CD4-positive, alpha-beta T cell treated with Interleukin-15 for 1 hour (primary cell): Measurements from ENCODE around the gene SLC37A1.
"Not testable (repeated sequence)": the region's sequence is repeated elsewhere in the genome, so short reads cannot be mapped to it uniquely, and the experiment has no call there.

Experiments
- DNase-seq: peaks from one replicate; pipeline ENCODE4 v3.0.0-alpha.2; 2020

Gene SLC37A1

DNA sequence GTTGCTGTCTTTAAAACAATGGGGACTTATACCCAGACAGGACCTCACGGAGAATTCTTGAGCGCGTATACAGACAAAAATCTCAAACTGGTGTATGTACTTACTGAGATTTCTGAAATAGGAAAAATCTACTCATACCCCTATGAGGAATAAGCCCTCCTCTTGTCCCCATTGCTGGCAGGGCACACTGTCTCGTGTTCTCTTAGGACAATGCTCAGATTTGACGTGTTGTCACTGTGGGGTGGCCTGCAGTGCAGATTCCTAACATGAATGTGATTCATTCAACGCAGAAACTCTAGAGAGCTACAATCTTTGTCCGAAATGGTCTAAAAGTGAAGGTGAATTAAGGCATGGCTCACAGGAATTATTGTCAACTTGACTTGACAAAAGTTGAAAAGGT lies 108.6 kb downstream of the SLC37A1 start:
- no peak for DNase-seq

DNA sequence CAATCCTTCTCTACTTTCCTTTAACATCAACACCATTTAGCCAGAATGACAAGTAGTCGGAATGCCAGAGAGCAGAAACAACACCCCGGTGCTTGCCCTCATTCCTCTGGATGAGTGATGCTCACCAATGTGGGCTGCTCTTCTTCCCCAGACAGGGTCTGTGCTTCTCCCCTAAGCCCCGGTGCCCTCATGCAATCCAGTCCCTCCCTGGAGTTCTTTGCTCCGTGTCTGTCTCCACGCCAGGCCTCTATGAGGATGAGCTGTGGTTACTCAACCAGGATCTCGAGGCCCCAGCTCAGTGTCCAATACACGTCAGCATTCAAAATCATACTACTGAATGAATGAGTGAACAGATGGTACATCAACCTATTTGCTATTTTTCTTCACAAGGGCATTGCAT lies 110.0 kb downstream of the SLC37A1 start:
- DNase-seq = no peak

GRCh38 chr21:42624095-42624790 lies 110.6 kb downstream of the SLC37A1 start:
- no peak for DNase-seq

GRCh38 chr21:42624936-42625335 lies 111.3 kb downstream of the SLC37A1 start:
- DNase-seq = no peak

DNA sequence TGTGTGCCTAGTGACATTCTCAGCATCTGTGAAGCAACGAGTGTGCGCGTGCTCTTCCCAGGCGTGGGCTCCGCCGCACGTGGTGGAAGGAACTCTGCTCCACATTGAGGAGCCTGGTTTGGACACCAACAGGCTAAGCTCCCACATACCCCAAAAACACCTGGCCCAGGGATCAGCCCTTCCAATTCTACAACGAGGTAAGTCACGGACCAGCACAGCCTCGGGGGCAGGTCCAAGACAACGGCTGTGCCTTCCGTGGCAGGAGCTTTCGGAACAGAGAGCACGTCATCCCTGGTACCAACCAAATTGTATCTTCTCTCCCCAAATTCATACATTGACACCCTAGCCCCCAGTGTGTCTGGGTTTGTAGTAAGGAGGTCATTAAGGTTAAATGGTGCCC lies 112.5 kb downstream of the SLC37A1 start:
- no peak for DNase-seq

- no peak for DNase-seq
These were observed 114.1 kb downstream of the SLC37A1 start for GRCh38 chr21:42627527-42628289.

GRCh38 chr21:42628466-42629061 lies 114.9 kb downstream of the SLC37A1 start:
- not testable (repeated sequence) for DNase-seq

DNA sequence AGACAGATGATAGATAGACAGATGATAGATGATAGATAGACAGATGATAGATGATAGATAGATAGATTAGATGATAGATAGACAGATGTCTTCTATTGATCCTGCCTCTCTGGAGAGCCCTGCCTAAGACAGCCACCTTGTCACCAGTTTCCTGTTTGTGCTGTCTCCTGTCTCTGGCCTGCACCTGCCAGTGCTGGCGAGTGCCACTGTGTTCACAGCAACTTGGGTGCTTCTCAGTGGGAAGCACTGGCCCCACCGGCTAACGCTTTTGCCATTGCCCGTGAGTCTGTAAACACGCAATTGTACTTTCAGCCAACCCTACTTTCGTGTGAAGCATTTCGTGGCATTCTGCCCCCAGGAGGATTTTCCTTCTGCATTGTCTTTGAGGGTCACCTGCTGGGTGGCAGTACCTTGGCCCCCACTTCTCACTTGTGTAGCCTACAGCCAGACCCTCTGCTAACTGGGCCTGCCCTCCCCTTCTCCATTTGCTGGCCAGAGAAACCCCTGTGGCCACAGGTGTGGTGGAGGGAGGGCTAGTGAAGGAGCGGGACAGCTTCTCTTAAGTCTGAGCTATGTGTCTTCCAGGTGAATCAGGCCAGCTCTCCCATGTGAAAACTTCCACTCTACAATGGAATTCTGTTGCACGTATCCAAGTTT lies 116.4 kb downstream of the SLC37A1 start:
- DNase-seq = no peak

GRCh38 chr21:42630626-42631025 lies 117.0 kb downstream of the SLC37A1 start:
- DNase-seq = no peak
